Activated CD4-positive, alpha-beta T cell treated with anti-CD3 and anti-CD28 coated beads, Interleukin-2, amount 10 ng/mL, durations not matched to agents 24 days and 14 days (primary cell): Measurements from ENCODE around the gene MKRN2. TPM values are rescaled to one million over a fixed set of nuclear protein-coding genes. Genes with fewer than 3 reads are reported as not detected.

Experiments
- DNase-seq: peaks from one replicate; pipeline ENCODE4 v3.0.0; 2022
- H3K27ac Mint-ChIP-seq: one replicate; pipeline ENCODE4 v1.8.0; 2022; ENCODE audit warnings: mild to moderate bottlenecking, mixed read lengths
- H3K27me3 Mint-ChIP-seq: one replicate; pipeline ENCODE4 v1.8.0; 2022; ENCODE audit warnings: mixed read lengths
- H3K36me3 Mint-ChIP-seq: one replicate; pipeline ENCODE4 v1.8.0; 2022; ENCODE audit warnings: low read depth, mild to moderate bottlenecking, mixed read lengths
- H3K4me1 Mint-ChIP-seq: one replicate; pipeline ENCODE4 v1.8.0; 2021; ENCODE audit warnings: mixed read lengths
- H3K4me3 Mint-ChIP-seq: one replicate; pipeline ENCODE4 v1.8.0; 2022; ENCODE audit warnings: mild to moderate bottlenecking, moderate library complexity, mixed read lengths
- H3K9me3 Mint-ChIP-seq: one replicate; pipeline ENCODE4 v1.8.0; 2021; ENCODE audit warnings: mixed read lengths
- intact Hi-C: fragments of 100-400 bp; cut with micrococcal nuclease; formaldehyde crosslinking; loops from one replicate; pipeline ENCODE4 v1.15.1; 2023
- total RNA-seq: library from RNA; stranded (reverse); gene quantifications from 2 replicates; pipeline ENCODE4 v1.2.3, GENCODE V29; 2022

Gene MKRN2
- total RNA-seq, 1 donor from 2014 or later = 23.2 TPM

DNA sequence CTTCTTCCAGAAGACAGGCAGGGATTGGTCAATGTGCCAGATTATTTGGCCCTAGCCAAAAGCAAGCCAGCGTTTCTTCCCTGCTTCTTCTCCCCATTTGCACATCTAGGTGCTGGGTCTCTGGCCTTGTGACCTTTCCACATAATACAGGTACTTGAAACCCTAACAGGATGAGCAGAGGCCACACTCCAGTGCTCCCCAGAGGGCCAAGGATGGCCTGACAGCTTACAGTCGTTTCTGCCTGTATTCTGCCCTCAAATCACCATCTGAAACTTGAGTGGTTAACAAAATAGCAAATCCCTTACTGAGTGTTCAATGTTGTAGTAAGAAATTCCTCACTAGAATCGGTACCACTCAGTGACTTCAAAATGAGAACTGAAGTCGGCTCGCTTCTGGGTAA, 29.1 kb downstream of the MKRN2 start:
- DNase-seq = no peak
- Mint-ChIP-seq H3K27ac (no peak overlapping the region), H3K36me3 (peaks cover 61% of the 10 kb centered on the region)

DNA sequence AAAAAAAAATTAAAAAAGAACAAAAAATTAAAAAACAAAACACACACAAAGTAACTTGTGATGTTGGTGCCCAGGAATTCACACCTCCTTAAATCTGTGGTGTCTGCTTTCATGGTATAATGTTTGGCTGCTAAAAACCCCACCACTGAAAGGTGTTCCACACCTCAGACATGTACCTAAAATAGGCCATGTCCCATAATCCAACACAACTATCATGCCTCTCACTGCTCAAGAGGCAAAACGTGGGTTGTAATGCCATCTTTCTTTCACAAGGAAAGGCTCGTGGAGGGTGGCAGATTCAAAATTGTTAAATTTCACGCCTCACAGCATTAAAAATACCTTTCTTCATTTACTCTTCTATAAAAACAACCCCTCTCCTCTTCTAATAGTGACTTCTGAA, 29.5 kb downstream of the MKRN2 start:
- Mint-ChIP-seq H3K4me1 (no peaks in the 10 kb centered on the region), H3K4me3 (no peak overlapping the region), H3K27ac (no peak overlapping the region), H3K36me3 (peaks cover 61% of the 10 kb centered on the region), H3K27me3 (no peaks in the 10 kb centered on the region), H3K9me3 (no peaks in the 10 kb centered on the region)
- no peak for DNase-seq
- intact Hi-C loops = no loop called here

More for the DNA sequence above, 29.1 kb downstream of the MKRN2 start:
- no peaks in the 10 kb centered on the region for H3K27me3 Mint-ChIP-seq
- no peak overlapping the region for H3K4me3 Mint-ChIP-seq
- H3K9me3 Mint-ChIP-seq = no peaks in the 10 kb centered on the region
- H3K4me1 Mint-ChIP-seq = no peaks in the 10 kb centered on the region
- intact Hi-C loops = no loop called here

DNA sequence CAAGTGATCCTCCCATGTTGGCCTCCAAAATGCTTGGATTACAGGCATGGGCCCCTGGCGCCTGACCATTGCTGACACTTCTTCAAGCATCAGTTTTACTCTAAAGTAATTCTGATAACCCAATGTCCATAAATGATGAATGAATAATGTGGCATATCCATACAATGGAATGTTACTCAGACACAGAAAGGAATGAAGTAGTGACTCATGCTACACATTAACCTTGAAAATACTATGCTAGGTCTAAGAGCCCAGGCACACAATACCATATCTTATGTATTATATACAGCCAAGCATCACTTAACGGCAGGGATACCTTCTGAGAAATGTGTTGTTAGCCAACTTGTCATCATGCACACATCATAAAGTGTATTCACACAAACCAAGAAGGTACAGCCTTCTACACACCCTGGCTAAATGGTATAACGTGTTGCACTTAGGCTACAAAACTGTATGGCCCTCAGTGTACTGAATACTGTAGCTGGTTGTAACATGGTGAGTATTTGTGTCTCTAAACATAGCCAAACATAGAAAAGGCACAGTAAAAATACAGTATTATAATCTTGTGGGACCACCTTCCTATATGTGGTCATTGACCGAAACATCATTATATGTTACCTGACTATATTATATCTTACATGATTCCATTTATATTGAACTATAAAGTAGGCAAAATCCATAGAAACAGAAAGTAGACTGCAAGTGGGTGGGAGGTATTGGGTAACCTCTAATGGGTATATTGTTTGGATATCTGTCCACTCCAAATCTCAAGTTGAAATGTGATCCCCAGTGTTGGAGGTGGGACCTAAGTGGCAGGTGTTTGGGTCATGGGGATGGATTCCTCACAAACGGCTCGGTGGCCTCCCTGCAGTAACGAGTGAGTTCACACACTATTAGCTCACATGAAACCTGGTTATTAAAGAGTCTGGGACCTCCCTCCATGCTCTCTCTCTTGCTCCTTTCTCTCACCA, 31.4 kb downstream of the MKRN2 start:
- Mint-ChIP-seq H3K4me1 (no peaks in the 10 kb centered on the region), H3K27ac (no peak overlapping the region), H3K27me3 (no peaks in the 10 kb centered on the region), H3K36me3 (peaks cover 62% of the 10 kb centered on the region), H3K4me3 (no peak overlapping the region), H3K9me3 (no peaks in the 10 kb centered on the region)
- intact Hi-C loops = no loop called here
- DNase-seq = no peak

DNA sequence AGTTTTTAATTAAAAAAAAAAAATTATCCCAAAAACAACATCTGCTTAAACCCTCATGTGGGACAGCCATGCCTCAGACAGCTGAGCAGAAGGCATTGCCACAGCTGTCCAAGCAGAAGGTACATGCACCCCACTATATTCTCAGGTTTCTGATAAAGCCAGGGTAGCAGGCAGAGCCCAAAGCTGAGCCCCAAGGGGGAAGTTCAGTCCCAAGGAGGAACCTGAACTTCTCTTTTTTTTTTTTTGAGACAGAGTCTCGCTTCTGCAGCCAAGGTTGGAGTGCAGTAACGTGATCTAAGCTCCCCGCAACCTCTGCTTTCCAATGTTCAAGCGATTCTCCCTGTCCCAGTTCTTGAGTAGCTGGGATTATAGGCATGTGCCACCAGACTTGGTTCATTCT, 33.2 kb downstream of the MKRN2 start:
- no peak for DNase-seq
- Mint-ChIP-seq H3K27me3 (no peaks in the 10 kb centered on the region), H3K27ac (no peak overlapping the region), H3K4me3 (no peak overlapping the region), H3K4me1 (no peaks in the 10 kb centered on the region), H3K9me3 (no peaks in the 10 kb centered on the region), H3K36me3 (peaks cover 59% of the 10 kb centered on the region)
- intact Hi-C loops = no loop called here

DNA sequence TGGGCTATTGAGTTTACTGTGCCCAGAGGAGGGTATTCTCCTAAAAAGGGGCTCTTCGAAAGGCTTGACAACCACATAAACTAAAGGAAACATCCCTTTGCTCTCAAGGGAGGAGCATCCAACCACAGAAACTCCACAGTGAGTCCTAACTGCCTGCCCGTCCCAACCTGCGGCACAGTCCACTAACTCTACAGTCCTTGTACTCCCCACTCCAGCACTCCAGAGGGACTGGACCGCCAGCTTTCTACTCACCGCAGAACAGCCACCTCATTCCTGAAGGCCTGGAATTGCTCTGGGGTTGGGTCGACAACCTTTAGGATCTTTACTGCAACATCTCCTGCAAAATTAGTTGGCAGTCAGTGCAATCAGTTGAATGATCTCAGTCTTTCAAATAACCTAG, 34.6 kb downstream of the MKRN2 start:
- Mint-ChIP-seq H3K27me3 (no peaks in the 10 kb centered on the region), H3K36me3 (peaks cover 61% of the 10 kb centered on the region), H3K27ac (no peak overlapping the region), H3K4me1 (no peaks in the 10 kb centered on the region), H3K9me3 (no peaks in the 10 kb centered on the region), H3K4me3 (no peak overlapping the region)
- intact Hi-C loops = no loop called here
- DNase-seq = no peak

DNA sequence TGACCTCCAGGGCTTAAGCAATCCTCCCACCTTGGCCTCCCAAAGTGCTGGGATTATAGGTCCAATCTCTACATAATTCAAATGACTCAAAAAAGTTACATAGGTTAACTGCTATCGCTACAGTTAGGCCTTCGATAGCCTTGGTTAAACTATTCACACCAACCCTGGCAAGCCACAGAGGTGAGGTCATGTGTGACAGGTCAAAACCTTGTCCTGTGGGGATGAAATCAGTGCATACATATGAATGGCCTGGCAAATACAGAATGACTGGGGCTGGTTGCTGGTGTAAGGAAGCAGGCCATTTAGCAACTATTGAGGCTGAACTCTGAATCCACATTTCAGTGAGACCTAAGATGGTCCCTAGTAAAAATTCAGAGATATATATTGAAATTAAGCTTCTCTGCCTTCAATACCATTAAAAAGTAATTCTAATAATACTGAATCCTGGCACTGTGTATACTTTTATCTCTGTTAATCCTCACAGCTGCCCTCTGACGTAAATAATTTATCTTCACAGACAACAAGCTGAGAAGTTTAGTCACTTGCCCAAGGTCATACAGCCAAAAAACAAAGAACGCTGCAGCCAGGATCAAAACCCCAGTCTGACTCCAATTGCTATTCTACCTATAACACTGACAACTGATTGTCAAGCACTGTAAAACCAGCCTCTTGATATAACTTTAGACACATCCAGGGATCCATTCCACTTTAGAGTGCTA, 35.3 kb downstream of the MKRN2 start:
- Mint-ChIP-seq H3K36me3 (peaks cover 65% of the 10 kb centered on the region), H3K27me3 (no peaks in the 10 kb centered on the region), H3K4me1 (no peaks in the 10 kb centered on the region), H3K9me3 (no peaks in the 10 kb centered on the region), H3K27ac (no peak overlapping the region), H3K4me3 (no peak overlapping the region)
- no peak for DNase-seq
- intact Hi-C loops = no loop called here

DNA sequence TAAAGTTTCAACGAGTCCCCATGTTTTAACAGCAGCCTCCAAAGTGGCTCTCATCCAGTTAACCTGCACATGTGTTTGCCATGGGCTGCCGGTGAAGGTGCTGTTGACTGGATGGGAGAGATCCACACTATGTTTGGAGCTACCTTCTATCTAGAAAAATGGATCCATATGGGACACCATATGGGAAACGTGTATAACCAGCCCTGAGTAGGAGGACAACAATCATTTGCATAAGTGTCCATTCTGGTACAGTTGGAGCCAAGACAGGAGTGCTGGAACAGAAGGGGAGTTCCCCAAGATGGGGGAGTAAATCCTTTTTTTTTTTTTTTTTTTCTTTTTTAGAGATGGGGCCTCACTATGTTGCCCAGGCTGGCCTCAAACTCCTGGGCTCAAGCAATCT, 36.6 kb downstream of the MKRN2 start:
- Mint-ChIP-seq H3K4me1 (no peaks in the 10 kb centered on the region), H3K4me3 (no peak overlapping the region), H3K9me3 (no peaks in the 10 kb centered on the region), H3K27me3 (no peaks in the 10 kb centered on the region), H3K36me3 (peaks cover 60% of the 10 kb centered on the region), H3K27ac (peak overlapping the region; percentile 17)
- intact Hi-C loops = no loop called here
- DNase-seq = no peak

DNA sequence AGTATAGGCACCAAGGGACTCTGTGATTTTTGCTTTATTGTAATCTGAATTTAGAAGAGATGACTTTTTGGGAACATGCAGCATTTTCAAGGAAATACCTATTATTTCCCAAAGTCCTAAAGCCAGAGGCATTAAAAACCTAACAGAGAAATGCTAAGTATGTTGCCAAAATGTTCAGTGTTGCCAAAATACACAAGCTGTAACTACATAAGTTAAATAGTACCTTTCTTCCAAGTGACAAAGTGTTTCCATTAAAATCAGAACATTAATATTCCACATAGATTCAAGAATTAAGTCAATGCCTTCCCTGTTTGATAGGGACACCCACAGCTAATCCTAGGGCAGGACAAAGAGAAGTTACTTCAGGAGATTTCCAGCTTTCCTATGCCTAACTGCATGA, 42.0 kb downstream of the MKRN2 start:
- intact Hi-C loops = no loop called here
- Mint-ChIP-seq H3K4me3 (no peak overlapping the region), H3K27ac (no peak overlapping the region), H3K4me1 (peaks cover 3% of the 10 kb centered on the region), H3K27me3 (no peaks in the 10 kb centered on the region), H3K9me3 (no peaks in the 10 kb centered on the region), H3K36me3 (peaks cover 50% of the 10 kb centered on the region)
- DNase-seq = no peak

DNA sequence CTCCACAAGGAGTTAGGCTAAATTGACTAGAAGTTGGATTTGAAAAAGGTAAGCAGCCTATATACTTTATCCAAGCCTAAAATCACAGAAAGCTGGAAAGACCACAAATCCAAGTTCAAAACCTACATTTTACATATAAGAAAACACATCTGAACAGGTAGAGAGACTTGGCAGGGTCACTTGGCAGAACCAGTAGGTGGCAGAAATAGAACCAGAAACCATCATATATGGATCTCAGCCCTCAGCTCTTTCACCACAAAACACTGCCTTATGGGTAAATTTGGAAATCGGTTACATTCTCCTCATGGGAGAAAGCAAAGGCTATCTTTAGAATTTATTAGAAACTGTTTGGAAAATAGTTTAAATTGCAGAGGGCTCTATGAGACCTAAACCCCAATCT, 44.2 kb downstream of the MKRN2 start:
- H3K4me1 Mint-ChIP-seq = peaks cover 3% of the 10 kb centered on the region
- H3K27ac Mint-ChIP-seq = no peak overlapping the region
- no peak overlapping the region for H3K4me3 Mint-ChIP-seq
- peaks cover 51% of the 10 kb centered on the region for H3K36me3 Mint-ChIP-seq
- H3K9me3 Mint-ChIP-seq = no peaks in the 10 kb centered on the region
- H3K27me3 Mint-ChIP-seq = no peaks in the 10 kb centered on the region
- DNase-seq = no peak
- intact Hi-C loops = loop anchor here (2.0 kb wide), 1 partner anchor 120 kb away; no protein-coding TSS in a partner anchor

DNA sequence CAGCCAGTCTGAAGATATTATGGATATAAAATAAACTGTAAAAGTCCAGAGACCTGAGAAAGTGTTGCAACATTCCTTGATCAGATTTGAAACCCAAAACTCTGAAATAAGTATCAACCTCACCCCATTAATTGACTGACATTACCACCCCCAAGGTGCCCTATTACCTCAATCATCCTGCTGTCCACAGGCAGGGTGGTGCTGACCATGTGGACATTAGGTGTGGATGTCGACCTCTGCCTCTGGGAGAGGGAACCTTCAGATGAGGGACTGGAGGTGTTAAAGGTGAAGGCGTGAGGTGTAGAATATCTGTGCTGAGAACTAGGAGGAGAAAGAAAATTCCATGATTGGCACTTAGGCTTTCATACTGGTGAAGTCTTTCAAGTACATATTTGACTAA, 47.1 kb downstream of the MKRN2 start:
- intact Hi-C loops = no loop called here
- DNase-seq = no peak
- peaks cover 59% of the 10 kb centered on the region for H3K36me3 Mint-ChIP-seq

DNA sequence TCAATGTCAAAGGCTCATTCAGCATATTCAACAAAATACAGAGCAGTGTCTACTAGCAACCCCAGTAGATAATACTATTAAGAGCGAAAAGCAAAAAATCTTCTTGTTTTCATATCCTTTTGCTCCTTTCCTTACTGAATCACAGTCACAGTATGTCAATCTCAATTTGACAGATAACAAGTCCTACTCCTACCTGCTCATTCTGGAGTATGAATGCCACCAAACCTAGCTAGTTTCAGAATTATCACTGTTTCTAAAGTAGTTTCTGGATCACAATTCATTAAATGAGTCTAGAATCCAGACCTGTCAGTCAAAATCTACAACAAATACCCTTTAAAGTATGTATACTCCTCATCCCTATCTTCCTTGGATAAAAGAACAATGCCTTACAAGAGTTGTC, 51.5 kb downstream of the MKRN2 start:
- no peaks in the 10 kb centered on the region for H3K9me3 Mint-ChIP-seq

More for the DNA sequence above, 47.1 kb downstream of the MKRN2 start:
- Mint-ChIP-seq H3K4me3 (no peak overlapping the region), H3K4me1 (peaks cover 9% of the 10 kb centered on the region), H3K27ac (no peak overlapping the region), H3K27me3 (no peaks in the 10 kb centered on the region), H3K9me3 (no peaks in the 10 kb centered on the region)

DNA sequence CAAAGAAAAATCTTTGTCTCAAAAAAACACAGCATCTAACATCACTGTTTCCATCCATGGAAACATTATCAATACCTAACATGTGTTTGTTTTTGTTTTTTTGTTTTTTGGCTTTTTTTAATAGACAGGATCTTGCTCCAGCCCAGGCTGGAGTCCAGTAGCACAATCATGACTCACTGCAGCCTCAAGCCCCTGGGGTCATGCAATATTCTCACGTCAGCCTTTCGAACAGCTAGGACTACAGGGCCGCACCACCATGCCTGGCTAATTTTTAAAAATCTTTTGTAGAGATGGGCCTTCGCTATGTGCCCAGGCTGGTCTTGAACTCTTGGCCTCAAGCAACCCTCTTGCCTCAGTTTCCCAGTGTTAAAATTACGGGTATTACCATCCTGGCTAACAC, 54.2 kb downstream of the MKRN2 start:
- H3K9me3 Mint-ChIP-seq = no peaks in the 10 kb centered on the region
- H3K27me3 Mint-ChIP-seq = no peaks in the 10 kb centered on the region
- peaks cover 17% of the 10 kb centered on the region for H3K4me1 Mint-ChIP-seq
- H3K27ac Mint-ChIP-seq = no peak overlapping the region
- no peak for DNase-seq
- intact Hi-C loops = no loop called here
- peaks cover 53% of the 10 kb centered on the region for H3K36me3 Mint-ChIP-seq
- no peak overlapping the region for H3K4me3 Mint-ChIP-seq

More for the DNA sequence above, 51.5 kb downstream of the MKRN2 start:
- DNase-seq = no peak
- Mint-ChIP-seq H3K4me1 (peaks cover 10% of the 10 kb centered on the region), H3K4me3 (no peak overlapping the region), H3K27ac (no peak overlapping the region), H3K27me3 (no peaks in the 10 kb centered on the region), H3K36me3 (peaks cover 53% of the 10 kb centered on the region)
- intact Hi-C loops = loop anchor here (5.0 kb wide), 1 partner anchor 54 kb away; the partner anchor contains the start of gene RAF1

DNA sequence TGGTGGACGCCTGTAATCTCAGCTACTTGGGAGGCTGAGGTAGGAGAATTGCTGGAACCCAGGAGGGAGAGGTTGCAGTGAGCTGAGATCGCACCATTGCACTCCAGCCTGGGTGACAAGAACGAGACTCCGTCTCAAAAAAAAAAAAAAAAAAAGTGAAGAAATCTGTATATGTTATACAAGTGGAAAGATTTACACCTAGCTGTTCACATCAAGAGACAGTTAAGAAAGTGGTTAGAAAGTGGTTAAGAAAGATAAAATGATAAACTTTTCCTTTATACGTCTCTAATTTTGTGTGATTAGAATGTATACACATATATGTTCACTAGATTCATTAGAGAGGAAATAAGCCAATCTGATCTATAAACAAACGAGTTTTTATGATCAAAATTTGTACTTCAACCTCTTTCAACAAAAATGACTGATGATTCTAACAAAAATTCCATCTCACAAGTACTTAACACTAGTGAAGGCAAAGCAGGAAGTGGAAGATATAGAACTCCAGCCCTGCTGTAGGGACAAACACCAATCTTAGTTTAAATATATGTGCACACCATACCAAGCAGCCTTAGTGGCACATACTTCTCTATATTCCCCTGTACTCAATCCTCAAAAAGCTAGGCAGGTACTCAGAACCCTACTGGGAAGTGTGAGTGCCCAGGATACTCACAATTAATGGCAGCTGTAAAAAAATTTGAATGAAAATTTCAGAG, 55.8 kb downstream of the MKRN2 start:
- no peak overlapping the region for H3K27ac Mint-ChIP-seq
- H3K4me1 Mint-ChIP-seq = peaks cover 14% of the 10 kb centered on the region
- intact Hi-C loops = no loop called here
- no peak overlapping the region for H3K4me3 Mint-ChIP-seq
- no peaks in the 10 kb centered on the region for H3K9me3 Mint-ChIP-seq
- peaks cover 47% of the 10 kb centered on the region for H3K36me3 Mint-ChIP-seq
- DNase-seq = no peak
- H3K27me3 Mint-ChIP-seq = no peaks in the 10 kb centered on the region

DNA sequence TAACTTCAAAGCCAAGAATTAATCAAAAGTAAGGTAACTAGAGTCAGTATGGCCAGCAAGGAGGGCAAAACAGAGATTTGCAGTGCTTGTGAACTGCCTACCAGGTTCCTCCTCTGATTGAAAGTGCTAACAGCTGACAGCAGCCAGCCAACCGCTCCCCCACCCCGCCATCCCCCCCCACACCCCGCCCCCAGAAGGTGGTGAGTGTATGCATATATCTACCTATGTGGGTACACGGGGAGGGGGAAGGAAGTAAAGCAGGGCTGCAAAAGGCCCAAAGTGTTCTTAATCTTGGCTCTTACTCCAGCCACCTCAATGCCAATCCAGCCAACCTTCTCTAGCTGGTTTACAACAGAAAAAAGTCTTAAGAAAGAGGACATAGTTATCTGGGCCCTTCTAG, 56.4 kb downstream of the MKRN2 start:
- Mint-ChIP-seq H3K27me3 (no peaks in the 10 kb centered on the region), H3K4me1 (peaks cover 15% of the 10 kb centered on the region), H3K4me3 (no peak overlapping the region), H3K9me3 (no peaks in the 10 kb centered on the region), H3K36me3 (peaks cover 44% of the 10 kb centered on the region), H3K27ac (no peak overlapping the region)
- no peak for DNase-seq
- intact Hi-C loops = no loop called here
